Activated naive CD8-positive, alpha-beta T cell treated with anti-CD3 and anti-CD28 coated beads, Interleukin-2, amount 10 ng/mL, durations not matched to agents 7 days and 5 days (primary cell): ENCODE data around the gene MRPS27. TPM values are rescaled to one million over a fixed set of nuclear protein-coding genes. Genes with fewer than 3 reads are reported as not detected.
"Not testable (repeated sequence)": the region's sequence is repeated elsewhere in the genome, so short reads cannot be mapped to it uniquely, and the experiment has no call there.

Experiments used
- ATAC-seq: fragments of 150-1000 bp; cut with Tn5 transposase; one replicate; pipeline ENCODE4 v1.10.0; 2021; ENCODE audit warnings: low read depth, moderate library complexity
- POLR2A ChIA-PET: fragments of 350-600 bp; sonication (Branson Sonifier 250); formaldehyde crosslinking; loops from one replicate; lab custom pipeline; 2021; ENCODE audit warnings: antibody characterized with exemption; lab: Charles Lee
- DNase-seq: peaks from one replicate; pipeline ENCODE4 v3.0.0; 2021
- H3K27ac Mint-ChIP-seq: one replicate; pipeline ENCODE4 v1.8.0; 2022; ENCODE audit warnings: mild to moderate bottlenecking, mixed read lengths
- H3K27me3 Mint-ChIP-seq: one replicate; pipeline ENCODE4 v1.8.0; 2022; ENCODE audit warnings: mild to moderate bottlenecking, moderate library complexity, mixed read lengths
- H3K36me3 Mint-ChIP-seq: one replicate; pipeline ENCODE4 v1.8.0; 2021; ENCODE audit warnings: mild to moderate bottlenecking, mixed read lengths
- H3K4me1 Mint-ChIP-seq: one replicate; pipeline ENCODE4 v1.8.0; 2021; ENCODE audit warnings: mixed read lengths
- H3K4me3 Mint-ChIP-seq: one replicate; pipeline ENCODE4 v1.8.0; 2022; ENCODE audit warnings: mild to moderate bottlenecking, moderate library complexity, mixed read lengths
- H3K9me3 Mint-ChIP-seq: one replicate; pipeline ENCODE4 v1.8.0; 2021; ENCODE audit warnings: mixed read lengths
- total RNA-seq, 2 experiments: library from RNA; stranded (reverse); gene quantifications; one replicate each; pipeline ENCODE4 v1.2.3, GENCODE V29; 2021

The MRPS27 gene
- total RNA-seq, 2 experiments from 2014 or later, result 39.0 to 43.8 TPM

- POLR2A ChIA-PET, result no interaction called here
- H3K9me3 Mint-ChIP-seq, result no peaks in the 10 kb centered on the region
Measured at GRCh38 chr5:72352616-72353015, 32.6 kb upstream of the MRPS27 start.

GRCh38 chr5:72351376-72351775 lies 31.3 kb upstream of the MRPS27 start:
- POLR2A ChIA-PET, result no interaction called here
- ATAC-seq, result no peak
- no peaks in the 10 kb centered on the region for H3K27me3 Mint-ChIP-seq

More at GRCh38 chr5:72352616-72353015, 32.6 kb upstream of the MRPS27 start:
- Mint-ChIP-seq H3K27ac (no peak overlapping the region), H3K36me3 (peaks cover 7% of the 10 kb centered on the region), H3K4me3 (no peak overlapping the region), H3K4me1 (peaks cover 5% of the 10 kb centered on the region), H3K27me3 (no peaks in the 10 kb centered on the region)
- DNase-seq, result no peak
- no peak for ATAC-seq

GRCh38 chr5:72347801-72348308 lies 27.8 kb upstream of the MRPS27 start:
- H3K36me3 Mint-ChIP-seq, result peaks cover 24% of the 10 kb centered on the region

More at GRCh38 chr5:72351376-72351775, 31.3 kb upstream of the MRPS27 start:
- H3K4me3 Mint-ChIP-seq, result no peak overlapping the region
- no peak for DNase-seq
- H3K4me1 Mint-ChIP-seq, result peaks cover 5% of the 10 kb centered on the region
- no peak overlapping the region for H3K27ac Mint-ChIP-seq
- H3K36me3 Mint-ChIP-seq, result peaks cover 9% of the 10 kb centered on the region
- no peaks in the 10 kb centered on the region for H3K9me3 Mint-ChIP-seq

GRCh38 chr5:72346398-72346797 lies 26.4 kb upstream of the MRPS27 start:
- no peaks in the 10 kb centered on the region for H3K27me3 Mint-ChIP-seq
- ATAC-seq (no peak), DNase-seq (no peak)
- peaks cover 24% of the 10 kb centered on the region for H3K36me3 Mint-ChIP-seq
- H3K27ac Mint-ChIP-seq, result no peak overlapping the region
- H3K9me3 Mint-ChIP-seq, result no peaks in the 10 kb centered on the region
- H3K4me3 Mint-ChIP-seq, result no peak overlapping the region
- POLR2A ChIA-PET, result no interaction called here
- peaks cover 5% of the 10 kb centered on the region for H3K4me1 Mint-ChIP-seq

More at GRCh38 chr5:72347801-72348308, 27.8 kb upstream of the MRPS27 start:
- DNase-seq (no peak), ATAC-seq (no peak)
- H3K27ac Mint-ChIP-seq, result no peak overlapping the region
- no peaks in the 10 kb centered on the region for H3K27me3 Mint-ChIP-seq
- POLR2A ChIA-PET, result no interaction called here
- peaks cover 5% of the 10 kb centered on the region for H3K4me1 Mint-ChIP-seq
- H3K4me3 Mint-ChIP-seq, result no peak overlapping the region
- H3K9me3 Mint-ChIP-seq, result no peaks in the 10 kb centered on the region

GRCh38 chr5:72338689-72339209 lies 18.7 kb upstream of the MRPS27 start:
- H3K27me3 Mint-ChIP-seq, result no peaks in the 10 kb centered on the region
- POLR2A ChIA-PET, result no interaction called here

GRCh38 chr5:72337159-72337558 lies 17.1 kb upstream of the MRPS27 start:
- Mint-ChIP-seq H3K36me3 (peaks cover 11% of the 10 kb centered on the region), H3K27me3 (no peaks in the 10 kb centered on the region), H3K4me1 (no peaks in the 10 kb centered on the region), H3K9me3 (no peaks in the 10 kb centered on the region), H3K4me3 (no peak overlapping the region), H3K27ac (no peak overlapping the region)
- POLR2A ChIA-PET, result no interaction called here
- no peak for ATAC-seq
- no peak for DNase-seq

More at GRCh38 chr5:72338689-72339209, 18.7 kb upstream of the MRPS27 start:
- no peak for ATAC-seq
- Mint-ChIP-seq H3K36me3 (peaks cover 11% of the 10 kb centered on the region), H3K27ac (no peak overlapping the region), H3K4me1 (no peaks in the 10 kb centered on the region), H3K9me3 (no peaks in the 10 kb centered on the region), H3K4me3 (no peak overlapping the region)
- DNase-seq, result no peak

- no peaks in the 10 kb centered on the region for H3K27me3 Mint-ChIP-seq
- H3K27ac Mint-ChIP-seq, result no peak overlapping the region
- POLR2A ChIA-PET, result interaction anchor here (1.0 kb wide), 1 partner anchor 11 kb away, joined by 3 read pairs; the partner anchor contains the start of genes MRPS27 and PTCD2
- peaks cover 2% of the 10 kb centered on the region for H3K4me1 Mint-ChIP-seq
- H3K4me3 Mint-ChIP-seq, result no peak overlapping the region
- H3K36me3 Mint-ChIP-seq, result peaks cover 28% of the 10 kb centered on the region
- DNase-seq, result no peak
- H3K9me3 Mint-ChIP-seq, result no peaks in the 10 kb centered on the region
- ATAC-seq, result no peak
Measured at GRCh38 chr5:72330712-72331111, 10.7 kb upstream of the MRPS27 start.

GRCh38 chr5:72328172-72328571 lies 8.1 kb upstream of the MRPS27 start:
- ATAC-seq (no peak), DNase-seq (no peak)
- Mint-ChIP-seq H3K27me3 (no peaks in the 10 kb centered on the region), H3K4me1 (peaks cover 4% of the 10 kb centered on the region), H3K27ac (no peak overlapping the region), H3K9me3 (no peaks in the 10 kb centered on the region), H3K36me3 (peaks cover 34% of the 10 kb centered on the region), H3K4me3 (no peak overlapping the region)
- POLR2A ChIA-PET, result no interaction called here

- peaks cover 8% of the 10 kb centered on the region for H3K4me1 Mint-ChIP-seq
- no peaks in the 10 kb centered on the region for H3K27me3 Mint-ChIP-seq
- H3K36me3 Mint-ChIP-seq, result peaks cover 28% of the 10 kb centered on the region
- H3K4me3 Mint-ChIP-seq, result no peak overlapping the region
- DNase-seq, result no peak
- H3K9me3 Mint-ChIP-seq, result no peaks in the 10 kb centered on the region
- POLR2A ChIA-PET, result no interaction called here
- H3K27ac Mint-ChIP-seq, result no peak overlapping the region
- ATAC-seq, result no peak
Measured at GRCh38 chr5:72326306-72326649, 6.2 kb upstream of the MRPS27 start.

GRCh38 chr5:72325566-72326305 lies 5.7 kb upstream of the MRPS27 start:
- peaks cover 24% of the 10 kb centered on the region for H3K36me3 Mint-ChIP-seq
- POLR2A ChIA-PET, result no interaction called here
- H3K27me3 Mint-ChIP-seq, result no peaks in the 10 kb centered on the region
- H3K4me3 Mint-ChIP-seq, result no peak overlapping the region
- H3K4me1 Mint-ChIP-seq, result peaks cover 11% of the 10 kb centered on the region
- H3K27ac Mint-ChIP-seq, result no peak overlapping the region
- H3K9me3 Mint-ChIP-seq, result no peaks in the 10 kb centered on the region
- no peak for ATAC-seq
- DNase-seq, result no peak

GRCh38 chr5:72324189-72324825 lies 4.3 kb upstream of the MRPS27 start:
- no peak for ATAC-seq
- POLR2A ChIA-PET, result no interaction called here

GRCh38 chr5:72319435-72319975 lies 535 bp downstream of the MRPS27 start:
- H3K27me3 Mint-ChIP-seq, ATAC-seq, H3K9me3 Mint-ChIP-seq: not testable (repeated sequence)
- peak overlapping the region; percentile 87 for H3K4me3 Mint-ChIP-seq
- peaks cover 12% of the 10 kb centered on the region for H3K36me3 Mint-ChIP-seq
- peak overlapping the region; percentile 84 for H3K27ac Mint-ChIP-seq
- peak; percentile 43 for DNase-seq
- POLR2A ChIA-PET, result interaction anchor here (0.7 to 3.1 kb wide), 10 partner anchors 8 to 529 kb away, joined by 3 to 52 read pairs (median 4); no protein-coding TSS in a partner anchor
- peaks cover 28% of the 10 kb centered on the region for H3K4me1 Mint-ChIP-seq

More at GRCh38 chr5:72324189-72324825, 4.3 kb upstream of the MRPS27 start:
- no peaks in the 10 kb centered on the region for H3K27me3 Mint-ChIP-seq
- peaks cover 11% of the 10 kb centered on the region for H3K4me1 Mint-ChIP-seq
- H3K4me3 Mint-ChIP-seq, result no peak overlapping the region
- H3K36me3 Mint-ChIP-seq, result peaks cover 20% of the 10 kb centered on the region
- DNase-seq, result no peak
- H3K27ac Mint-ChIP-seq, result no peak overlapping the region
- no peaks in the 10 kb centered on the region for H3K9me3 Mint-ChIP-seq

- ATAC-seq (no peak), DNase-seq (no peak)
- H3K27me3 Mint-ChIP-seq, result no peaks in the 10 kb centered on the region
- H3K27ac Mint-ChIP-seq, result no peak overlapping the region
- POLR2A ChIA-PET, result no interaction called here
- H3K4me3 Mint-ChIP-seq, result peak overlapping the region; percentile 39
- peaks cover 11% of the 10 kb centered on the region for H3K36me3 Mint-ChIP-seq
- no peaks in the 10 kb centered on the region for H3K9me3 Mint-ChIP-seq
- H3K4me1 Mint-ChIP-seq, result peaks cover 22% of the 10 kb centered on the region
Measured at GRCh38 chr5:72314571-72315172, 5.4 kb downstream of the MRPS27 start.
